ENCODE data around the gene F7.

GRCh38 chr13:113098162-113098732, 7.3 kb upstream of the F7 start:
- TF ChIP-seq GATA2 (IDR thresholded peaks at IDR 0.05; ENCODE audit: low read depth, low read length) (no peak), GATA3 (IDR thresholded peaks at IDR 0.05; ENCODE audit: low read depth, low read length) (no peak)

Data from SH-SY5Y (cell line).